HS-27A (cell line): ENCODE measurements around the gene MOV10.

Source experiments
- DNase-seq: peaks from one replicate; pipeline ENCODE4 v3.0.0-alpha.2; 2012; ENCODE audit warnings: low read depth, missing footprints

The MOV10 gene

GRCh38 chr1:112743174-112744008 is 68.9 kb downstream of the MOV10 start:
- DNase-seq: no peak

GRCh38 chr1:112744009-112744578 is 69.6 kb downstream of the MOV10 start:
- no peak for DNase-seq

DNA sequence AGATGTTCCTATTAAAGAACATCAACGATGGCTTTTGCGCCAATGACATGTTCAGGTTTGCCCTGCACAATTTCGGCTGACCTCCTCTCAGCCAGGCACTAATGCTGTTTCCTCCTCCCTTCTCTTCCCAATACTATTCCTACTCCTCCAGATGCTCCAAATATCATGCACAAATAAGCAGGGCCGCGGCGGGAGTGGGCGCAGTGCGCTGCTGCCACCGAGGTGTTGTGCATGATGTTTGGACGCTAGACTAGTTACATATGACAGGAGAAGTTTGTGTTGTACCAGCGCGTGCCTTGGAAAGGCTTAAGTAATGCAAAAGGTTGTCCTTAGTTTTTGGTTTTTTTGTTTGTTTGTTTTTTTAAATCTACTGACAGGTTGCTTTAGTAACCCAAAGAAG is 73.9 kb downstream of the MOV10 start:
- no peak for DNase-seq
